WTC11 (cell line): ENCODE measurements around the gene CD9. TPM values are rescaled to one million over a fixed set of nuclear protein-coding genes. Genes with fewer than 3 reads are reported as not detected.
A peak's percentile ranks its signal among the peaks of the same experiment; 100 is the strongest.

Experiments used
- ATAC-seq: fragments of 200-7000 bp; cut with Tn5 transposase; 2 replicates; pipeline ENCODE4 v1.10.0; 2021; ENCODE audit warnings: mild to moderate bottlenecking, moderate library complexity
- CTCF ChIA-PET: fragments of 300-600 bp; sonication (Branson Sonifier 250); formaldehyde crosslinking; loops from one replicate; lab custom pipeline; 2021; ENCODE audit warnings: antibody characterized with exemption; lab: Charles Lee
- POLR2A ChIA-PET: fragments of 350-600 bp; sonication (Branson Sonifier 250); formaldehyde crosslinking; loops from one replicate; lab custom pipeline; 2021; ENCODE audit warnings: antibody characterized with exemption; lab: Charles Lee
- DNase-seq: peaks from one replicate; pipeline ENCODE4 v3.0.0; 2021; ENCODE audit warnings: low spot score
- H3K27ac Mint-ChIP-seq: 2 replicates; pipeline ENCODE4 v1.8.0; 2021; ENCODE audit warnings: mixed read lengths
- H3K27me3 Mint-ChIP-seq: 2 replicates; pipeline ENCODE4 v1.8.0; 2021; ENCODE audit warnings: low read depth, mild to moderate bottlenecking, moderate library complexity, mixed read lengths
- H3K36me3 Mint-ChIP-seq: 2 replicates; pipeline ENCODE4 v1.8.0; 2021; ENCODE audit warnings: mixed read lengths
- H3K4me1 Mint-ChIP-seq: 2 replicates; pipeline ENCODE4 v1.8.0; 2022; ENCODE audit warnings: mixed read lengths
- H3K4me3 Mint-ChIP-seq: 2 replicates; pipeline ENCODE4 v1.8.0; 2021; ENCODE audit warnings: mild to moderate bottlenecking, moderate library complexity, mixed read lengths
- H3K9me3 Mint-ChIP-seq: 2 replicates; pipeline ENCODE4 v1.8.0; 2021; ENCODE audit warnings: mixed read lengths
- AR ChIP-seq: fragments of 250-450 bp; sonication (Bioruptor Pico); IDR thresholded peaks from 2 replicates; pipeline ENCODE4 v1.9.0; 2021; ENCODE audit warnings: mild to moderate bottlenecking
- ARID4B ChIP-seq: sonication (generic); formaldehyde crosslinking; IDR thresholded peaks from 2 replicates; pipeline ENCODE4 v1.8.0; 2023; ENCODE audit warnings: missing genetic modification reagents, mild to moderate bottlenecking, borderline replicate concordance
- ATF3 ChIP-seq: sonication (generic); formaldehyde crosslinking; conservative IDR thresholded peaks from 2 replicates; pipeline ENCODE4 v1.8.1; 2022; ENCODE audit warnings: mild to moderate bottlenecking, missing genetic modification reagents
- CDX4 ChIP-seq: fragments of 250-450 bp; sonication (Bioruptor Pico); IDR thresholded peaks from 2 replicates; pipeline ENCODE4 v1.9.0; 2021; ENCODE audit warnings: moderate library complexity, mild to moderate bottlenecking, inconsistent platforms, borderline replicate concordance
- CREM ChIP-seq: sonication (generic); formaldehyde crosslinking; IDR thresholded peaks from 2 replicates; pipeline ENCODE4 v1.8.1; 2022; ENCODE audit warnings: mild to moderate bottlenecking, missing genetic modification reagents, moderate library complexity
- ELF4 ChIP-seq: sonication (generic); formaldehyde crosslinking; IDR thresholded peaks from 2 replicates; pipeline ENCODE4 v1.8.1; 2022; ENCODE audit warnings: low read depth, mild to moderate bottlenecking, moderate library complexity, missing genetic modification reagents
- ESRRA ChIP-seq: sonication (generic); formaldehyde crosslinking; IDR thresholded peaks from 2 replicates; pipeline ENCODE4 v1.8.1; 2022; ENCODE audit warnings: mild to moderate bottlenecking, missing genetic modification reagents, borderline replicate concordance
- GRHL2 ChIP-seq: fragments of 250-450 bp; sonication (Bioruptor Pico); IDR thresholded peaks from 2 replicates; pipeline ENCODE4 v1.8.0; 2022; ENCODE audit warnings: mild to moderate bottlenecking, moderate library complexity; ENCODE audit not compliant: insufficient replicate concordance, severe bottlenecking
- HMGXB4 ChIP-seq: sonication (generic); formaldehyde crosslinking; IDR thresholded peaks from 2 replicates; pipeline ENCODE4 v1.8.1; 2023; ENCODE audit warnings: mild to moderate bottlenecking, moderate library complexity, missing genetic modification reagents
- IRF1 ChIP-seq: sonication (generic); formaldehyde crosslinking; IDR thresholded peaks from 2 replicates; pipeline ENCODE4 v1.8.0; 2023; ENCODE audit warnings: missing genetic modification reagents
- KAT7 ChIP-seq: sonication (generic); formaldehyde crosslinking; IDR thresholded peaks from 2 replicates; pipeline ENCODE4 v1.8.1; 2023; ENCODE audit warnings: missing genetic modification reagents, mild to moderate bottlenecking, borderline replicate concordance
- NR3C1 ChIP-seq: sonication (generic); formaldehyde crosslinking; conservative IDR thresholded peaks from 2 replicates; pipeline ENCODE4 v1.8.1; 2023; ENCODE audit warnings: low read depth, mild to moderate bottlenecking, missing genetic modification reagents
- RELA ChIP-seq: sonication (generic); formaldehyde crosslinking; IDR thresholded peaks from 2 replicates; pipeline ENCODE4 v1.8.1; 2022; ENCODE audit warnings: missing genetic modification reagents, mild to moderate bottlenecking, borderline replicate concordance
- SMAD3 ChIP-seq: sonication (generic); formaldehyde crosslinking; IDR thresholded peaks from 2 replicates; pipeline ENCODE4 v1.8.0; 2022; ENCODE audit warnings: missing genetic modification reagents, mild to moderate bottlenecking, borderline replicate concordance
- SP1 ChIP-seq: sonication (generic); formaldehyde crosslinking; conservative IDR thresholded peaks from 2 replicates; pipeline ENCODE4 v1.8.1; 2022; ENCODE audit warnings: missing genetic modification reagents
- TEAD1 ChIP-seq: sonication (generic); formaldehyde crosslinking; IDR thresholded peaks from 2 replicates; pipeline ENCODE4 v1.8.0; 2022; ENCODE audit warnings: mild to moderate bottlenecking, missing genetic modification reagents
- USF1 ChIP-seq: sonication (generic); formaldehyde crosslinking; IDR thresholded peaks from 2 replicates; pipeline ENCODE4 v1.8.0; 2022; ENCODE audit warnings: mild to moderate bottlenecking, missing genetic modification reagents
- ZBTB21 ChIP-seq: sonication (generic); formaldehyde crosslinking; IDR thresholded peaks from 2 replicates; pipeline ENCODE4 v1.8.1; 2023; ENCODE audit warnings: mild to moderate bottlenecking, missing genetic modification reagents, borderline replicate concordance
- ZNF138 ChIP-seq: sonication (generic); formaldehyde crosslinking; conservative IDR thresholded peaks from 2 replicates; pipeline ENCODE4 v1.8.1; 2022; ENCODE audit warnings: mild to moderate bottlenecking, moderate library complexity, missing genetic modification reagents
- ZNF512 ChIP-seq: sonication (generic); formaldehyde crosslinking; IDR thresholded peaks from 2 replicates; pipeline ENCODE4 v1.8.1; 2022; ENCODE audit warnings: missing genetic modification reagents, borderline replicate concordance
- total RNA-seq: library from RNA; stranded (reverse); gene quantifications from 3 replicates; pipeline ENCODE4 v1.2.3, GENCODE V29; 2021

CD9 gene
- total RNA-seq, 1 experiment from 2014 or later = 260 TPM

- CTCF ChIA-PET = interaction anchor here (0.9 to 2.1 kb wide), 6 partner anchors 8 to 69 kb away, joined by 4 to 12 read pairs (median 6); no protein-coding TSS in a partner anchor
- DNase-seq = no peak
- TF ChIP-seq ATF3 (CRISPR knock-in tag) (no peak), ZNF512 (no peak), GRHL2 (CRISPR knock-in tag) (no peak), ZNF138 (CRISPR knock-in tag) (no peak)
- TF ChIP-seq, all 79 proteins: peak for 0
- POLR2A ChIA-PET = interaction anchor here (0.8 kb wide), 1 partner anchor 65 kb away, joined by 3 read pairs; no protein-coding TSS in a partner anchor
- H3K36me3 Mint-ChIP-seq = no peaks in the 10 kb centered on the region
- no peak for ATAC-seq
- H3K27me3 Mint-ChIP-seq = peaks cover 3% of the 10 kb centered on the region; the same call in 1 of the 2 replicates
- peak overlapping the region; percentile 1; the same call in 1 of the 2 replicates for H3K27ac Mint-ChIP-seq
- H3K4me3 Mint-ChIP-seq = no peak overlapping the region
- peaks cover 39% of the 10 kb centered on the region for H3K4me1 Mint-ChIP-seq
- 0 out of 2 replicates have a peak, but pooled peaks cover 3% of the 10 kb centered on the region for H3K9me3 Mint-ChIP-seq
Observed at GRCh38 chr12:6264402-6265037, 64.3 kb downstream of the CD9 start.

- ATAC-seq = no peak
- ChIA-PET CTCF (interaction anchor here (1.6 to 2.1 kb wide), 2 partner anchors 13 to 20 kb away, joined by 7 to 12 read pairs; no protein-coding TSS in a partner anchor), POLR2A (interaction anchor here (0.8 kb wide), 1 partner anchor 66 kb away, joined by 3 read pairs; no protein-coding TSS in a partner anchor)
- H3K27me3 Mint-ChIP-seq = peaks cover 3% of the 10 kb centered on the region; the same call in 1 of the 2 replicates
- 0 out of 2 replicates have a peak, but pooled peaks cover 3% of the 10 kb centered on the region for H3K9me3 Mint-ChIP-seq
- H3K36me3 Mint-ChIP-seq = no peaks in the 10 kb centered on the region
- no peak for DNase-seq
- no peak overlapping the region for H3K4me3 Mint-ChIP-seq
- H3K4me1 Mint-ChIP-seq = peaks cover 42% of the 10 kb centered on the region
- no peak overlapping the region for H3K27ac Mint-ChIP-seq
- TF ChIP-seq USF1 (no peak), AR (CRISPR knock-in tag) (no peak), IRF1 (CRISPR knock-in tag) (no peak), ARID4B (CRISPR knock-in tag) (no peak), CDX4 (CRISPR knock-in tag) (no peak), SP1 (no peak), ELF4 (CRISPR knock-in tag) (no peak), SMAD3 (no peak), RELA (CRISPR knock-in tag) (no peak), CREM (CRISPR knock-in tag) (no peak), HMGXB4 (CRISPR knock-in tag) (no peak), KAT7 (no peak), TEAD1 (CRISPR knock-in tag) (no peak), ESRRA (CRISPR knock-in tag) (no peak), ZBTB21 (CRISPR knock-in tag) (no peak), NR3C1 (CRISPR knock-in tag) (no peak)
Observed at GRCh38 chr12:6265038-6265405, 64.8 kb downstream of the CD9 start.
